Activated CD4-positive, alpha-beta T cell treated with anti-CD3 and anti-CD28 coated beads, Interleukin-2, Interleukin-6, amounts not matched to agents 100 ng/mL and 50 ng/mL, durations not matched to agents 16 hours and 8 hours (primary cell): ENCODE measurements around the gene KRTDAP.
"Not testable (repeated sequence)": the region's sequence is repeated elsewhere in the genome, so short reads cannot be mapped to it uniquely, and the experiment has no call there.

Experiments
- DNase-seq: peaks from one replicate; pipeline ENCODE4 v3.0.0-alpha.2; 2020

Gene KRTDAP

GRCh38 chr19:35483089-35483488 lies 7.2 kb downstream of the KRTDAP start:
- no peak for DNase-seq

- DNase-seq: no peak
Observed at GRCh38 chr19:35478794-35479677, 11.2 kb downstream of the KRTDAP start.

GRCh38 chr19:35476149-35476548 lies 14.1 kb downstream of the KRTDAP start:
- DNase-seq: peak; percentile 8

GRCh38 chr19:35474594-35474993 lies 15.7 kb downstream of the KRTDAP start:
- DNase-seq: not testable (repeated sequence)

- DNase-seq: no peak
Observed at GRCh38 chr19:35474104-35474503, 16.2 kb downstream of the KRTDAP start.

GRCh38 chr19:35471946-35472345 lies 18.3 kb downstream of the KRTDAP start:
- DNase-seq: no peak

GRCh38 chr19:35471075-35471474 lies 19.2 kb downstream of the KRTDAP start:
- not testable (repeated sequence) for DNase-seq

- no peak for DNase-seq
Observed at GRCh38 chr19:35470128-35470527, 20.1 kb downstream of the KRTDAP start.

- DNase-seq: peak; percentile 64
Observed at GRCh38 chr19:35468637-35469036, 21.6 kb downstream of the KRTDAP start.

GRCh38 chr19:35466259-35466658 lies 24.0 kb downstream of the KRTDAP start:
- no peak for DNase-seq

GRCh38 chr19:35462956-35463355 lies 27.3 kb downstream of the KRTDAP start:
- DNase-seq: not testable (repeated sequence)

GRCh38 chr19:35462476-35462953 lies 27.7 kb downstream of the KRTDAP start:
- peak; percentile 71 for DNase-seq

GRCh38 chr19:35461788-35462187 lies 28.5 kb downstream of the KRTDAP start:
- DNase-seq: not testable (repeated sequence)

- no peak for DNase-seq
Observed at GRCh38 chr19:35461060-35461459, 29.2 kb downstream of the KRTDAP start.

- DNase-seq: no peak
Observed at GRCh38 chr19:35460608-35461007, 29.7 kb downstream of the KRTDAP start.

- DNase-seq: no peak
Observed at GRCh38 chr19:35459414-35460082, 30.7 kb downstream of the KRTDAP start.

- no peak for DNase-seq
Observed at GRCh38 chr19:35458731-35459391, 31.4 kb downstream of the KRTDAP start.

- no peak for DNase-seq
Observed at GRCh38 chr19:35458192-35458591, 32.1 kb downstream of the KRTDAP start.

- no peak for DNase-seq
Observed at GRCh38 chr19:35457173-35457572, 33.1 kb downstream of the KRTDAP start.

- no peak for DNase-seq
Observed at GRCh38 chr19:35455616-35456201, 34.6 kb downstream of the KRTDAP start.

- no peak for DNase-seq
Observed at GRCh38 chr19:35454663-35455062, 35.6 kb downstream of the KRTDAP start.

- peak; percentile 68 for DNase-seq
Observed at GRCh38 chr19:35451338-35452096, 38.7 kb downstream of the KRTDAP start.
